ENCODE measurements around the gene CEND1.
"Not testable (repeated sequence)": the region's sequence is repeated elsewhere in the genome, so short reads cannot be mapped to it uniquely, and the experiment has no call there.

CEND1 gene

GRCh38 chr11:764322-765024 lies 25.4 kb downstream of the CEND1 start:
- DNase-seq (ENCODE audit: low read depth, low spot score) = no peak

DNA sequence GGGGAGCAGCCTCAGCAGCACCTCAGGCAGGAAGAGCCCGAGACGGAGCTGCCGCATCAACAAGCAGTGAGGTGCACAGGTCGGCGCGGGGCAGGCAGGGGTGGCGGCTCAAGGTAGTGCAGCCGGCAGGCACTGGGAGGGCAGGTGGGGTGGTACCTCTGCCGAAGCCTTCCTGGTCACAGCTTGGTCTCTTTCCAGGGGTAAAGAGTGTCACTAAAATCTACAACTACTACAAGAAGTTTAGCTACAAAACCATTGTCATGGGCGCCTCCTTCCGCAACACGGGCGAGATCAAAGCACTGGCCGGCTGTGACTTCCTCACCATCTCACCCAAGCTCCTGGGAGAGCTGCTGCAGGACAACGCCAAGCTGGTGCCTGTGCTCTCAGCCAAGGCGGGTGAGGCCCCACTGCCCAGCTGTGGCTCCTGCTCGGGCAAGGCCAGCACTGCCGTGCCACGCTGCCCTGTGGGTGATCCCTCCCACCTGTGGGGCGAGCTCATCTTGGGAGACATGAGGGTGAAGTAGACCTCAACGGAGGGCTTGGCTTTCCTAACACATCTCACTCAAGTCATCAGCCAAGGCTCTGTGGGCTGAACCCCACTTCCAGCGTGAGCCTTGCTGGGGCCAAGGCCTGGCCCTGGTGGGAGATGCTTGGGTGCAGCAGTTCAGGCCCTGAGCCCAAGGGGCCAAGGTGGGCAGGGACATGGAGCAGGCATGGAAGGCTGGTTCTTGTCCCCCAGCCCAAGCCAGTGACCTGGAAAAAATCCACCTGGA lies 26.2 kb downstream of the CEND1 start:
- DNase-seq (ENCODE audit: low read depth, low spot score) = no peak

DNA sequence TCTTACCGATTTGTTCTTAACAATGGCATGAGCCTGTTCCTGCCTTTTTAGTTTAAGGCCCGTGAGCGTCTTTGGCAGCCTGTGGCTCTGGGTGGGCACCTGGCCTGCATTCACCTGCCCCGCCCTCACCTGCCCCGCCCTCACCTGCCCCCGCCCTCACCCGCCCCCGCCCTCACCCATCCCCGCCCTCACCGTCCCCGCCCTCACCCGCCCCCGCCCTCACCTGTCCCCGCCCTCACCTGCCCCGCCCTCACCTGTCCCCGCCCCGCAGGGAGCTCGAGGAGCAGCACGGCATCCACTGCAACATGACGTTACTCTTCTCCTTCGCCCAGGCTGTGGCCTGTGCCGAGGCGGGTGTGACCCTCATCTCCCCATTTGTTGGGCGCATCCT lies 26.8 kb downstream of the CEND1 start:
- DNase-seq (ENCODE audit: low read depth, low spot score) = no peak

DNA sequence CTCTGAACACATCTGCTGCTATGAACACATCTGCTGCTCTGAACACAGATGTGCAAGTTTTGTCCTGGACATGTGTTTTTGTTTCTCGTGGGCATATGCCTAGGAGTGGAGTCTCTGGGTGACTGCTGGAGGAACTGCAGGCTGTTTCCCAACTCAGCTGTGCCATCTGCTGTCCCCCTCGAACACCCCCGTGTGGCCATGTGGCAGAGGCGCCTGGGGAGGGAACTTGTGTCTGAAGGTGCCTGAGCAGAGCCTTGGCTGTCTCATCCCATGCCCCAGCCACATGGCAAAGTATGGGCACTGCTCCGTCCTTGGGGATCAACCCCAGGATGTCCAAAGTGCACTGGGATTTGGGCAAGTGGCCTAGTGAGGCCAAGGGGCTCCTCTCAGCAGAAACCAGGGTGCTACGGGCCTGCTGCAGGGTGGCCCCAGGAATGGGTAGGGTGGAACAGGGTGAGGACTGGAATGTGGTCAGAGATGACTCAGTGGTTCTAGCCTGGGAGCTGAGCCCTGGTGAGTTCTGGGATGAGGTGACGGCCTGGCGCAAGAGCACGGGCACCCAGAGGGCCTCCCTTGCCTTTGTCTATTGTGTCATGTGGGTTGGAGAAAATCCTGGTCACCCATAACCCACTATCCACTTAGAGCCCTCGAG lies 27.3 kb downstream of the CEND1 start:
- DNase-seq (ENCODE audit: low read depth, low spot score) = no peak

DNA sequence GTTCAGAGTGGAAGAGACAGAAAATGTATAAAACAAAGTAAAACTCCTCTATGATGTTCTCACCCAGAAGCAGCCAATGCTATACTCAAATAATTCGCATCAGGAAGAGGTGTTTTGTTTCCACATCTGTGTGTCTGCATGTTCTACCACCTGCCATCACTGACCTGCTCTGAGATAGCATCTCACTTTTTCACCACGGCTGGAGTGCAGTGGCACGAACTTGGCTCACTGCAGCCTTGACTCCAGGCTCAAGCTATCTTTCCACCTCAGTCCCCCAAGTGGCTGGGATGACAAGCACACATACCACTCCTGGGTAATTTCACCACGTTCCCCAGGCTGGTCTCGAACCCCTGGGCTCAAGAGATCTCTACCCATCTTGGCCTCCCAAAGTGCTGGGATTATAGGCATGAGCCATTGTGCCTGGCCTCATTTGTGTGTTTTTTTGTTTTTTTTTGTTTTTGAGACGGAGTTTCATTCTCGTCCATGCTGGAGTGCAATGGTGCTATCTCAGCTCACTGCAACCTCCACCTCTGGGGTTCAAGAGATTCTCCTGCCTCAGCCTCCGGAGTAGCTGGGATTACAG lies 28.3 kb downstream of the CEND1 start:
- no peak for DNase-seq (ENCODE audit: low read depth, low spot score)

GRCh38 chr11:760236-760635 lies 29.7 kb downstream of the CEND1 start:
- no peak for DNase-seq (ENCODE audit: low read depth, low spot score)

DNA sequence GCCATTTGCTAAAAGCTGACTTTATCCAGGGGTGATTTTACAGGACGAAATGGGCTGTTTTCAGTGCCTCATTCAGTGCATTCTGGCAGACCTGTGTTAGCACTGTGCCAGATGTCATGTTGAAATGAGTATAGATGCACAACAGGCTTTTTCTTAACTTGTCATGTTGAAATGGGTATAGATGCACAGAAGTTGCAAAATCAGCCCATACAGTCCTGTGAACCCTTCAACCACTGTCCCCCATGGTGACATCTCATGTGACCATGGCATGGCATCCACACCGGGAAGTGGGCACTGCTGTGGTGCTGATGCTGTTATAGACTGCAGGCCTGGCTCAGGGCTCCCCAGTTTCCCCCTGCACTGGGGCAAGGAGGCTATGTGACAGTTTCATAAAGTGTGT lies 40.2 kb downstream of the CEND1 start:
- no peak for DNase-seq (ENCODE audit: low read depth, low spot score)

GRCh38 chr11:748007-748359 lies 41.9 kb downstream of the CEND1 start:
- DNase-seq (ENCODE audit: low read depth, low spot score) = no peak

DNA sequence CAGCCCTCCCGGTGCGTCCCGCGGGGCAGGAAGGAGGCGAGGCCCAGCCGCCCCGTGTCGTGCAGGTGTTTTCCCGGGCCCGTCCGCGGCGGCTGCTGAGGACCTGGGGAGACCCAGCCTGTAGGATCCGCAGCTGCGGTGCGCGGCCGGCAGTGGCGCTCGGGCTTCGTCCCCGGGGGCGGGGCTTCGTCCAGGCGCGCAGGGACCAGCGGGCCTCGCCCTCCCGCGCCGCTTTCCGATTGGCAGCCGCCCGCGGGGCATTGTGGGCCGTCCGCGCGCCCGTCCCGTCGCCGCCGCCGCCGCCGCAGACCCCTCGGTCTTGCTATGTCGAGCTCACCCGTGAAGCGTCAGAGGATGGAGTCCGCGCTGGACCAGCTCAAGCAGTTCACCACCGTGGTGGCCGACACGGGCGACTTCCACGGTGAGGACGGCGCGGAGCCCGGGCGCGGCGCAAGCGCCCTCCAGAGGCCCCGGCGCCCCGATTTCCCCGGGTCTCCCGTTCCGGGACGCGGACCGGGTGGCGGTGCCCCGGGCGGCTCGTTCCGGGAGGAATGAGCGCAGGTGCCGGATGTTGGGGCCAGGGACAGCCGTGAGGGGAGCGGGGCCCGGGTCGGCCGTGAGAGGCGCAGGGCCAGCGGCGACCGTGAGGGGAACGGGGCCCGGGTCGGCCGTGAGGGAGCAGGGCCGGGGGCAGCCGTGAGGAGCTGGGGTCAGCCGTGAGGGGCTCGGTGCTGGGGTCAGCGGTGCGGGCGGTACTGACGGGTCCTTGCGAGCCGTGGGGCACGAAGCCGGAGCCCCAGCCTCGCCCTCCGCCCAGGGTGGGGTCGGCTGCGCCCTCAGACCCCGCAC lies 42.5 kb downstream of the CEND1 start, which contains the start of gene TALDO1:
TSS of gene TALDO1 (plus strand) at position 307 of the 849 bp plus-strand sequence. CDS start at position 325, 18 bp downstream.
- DNase-seq (ENCODE audit: low read depth, low spot score) = no peak

DNA sequence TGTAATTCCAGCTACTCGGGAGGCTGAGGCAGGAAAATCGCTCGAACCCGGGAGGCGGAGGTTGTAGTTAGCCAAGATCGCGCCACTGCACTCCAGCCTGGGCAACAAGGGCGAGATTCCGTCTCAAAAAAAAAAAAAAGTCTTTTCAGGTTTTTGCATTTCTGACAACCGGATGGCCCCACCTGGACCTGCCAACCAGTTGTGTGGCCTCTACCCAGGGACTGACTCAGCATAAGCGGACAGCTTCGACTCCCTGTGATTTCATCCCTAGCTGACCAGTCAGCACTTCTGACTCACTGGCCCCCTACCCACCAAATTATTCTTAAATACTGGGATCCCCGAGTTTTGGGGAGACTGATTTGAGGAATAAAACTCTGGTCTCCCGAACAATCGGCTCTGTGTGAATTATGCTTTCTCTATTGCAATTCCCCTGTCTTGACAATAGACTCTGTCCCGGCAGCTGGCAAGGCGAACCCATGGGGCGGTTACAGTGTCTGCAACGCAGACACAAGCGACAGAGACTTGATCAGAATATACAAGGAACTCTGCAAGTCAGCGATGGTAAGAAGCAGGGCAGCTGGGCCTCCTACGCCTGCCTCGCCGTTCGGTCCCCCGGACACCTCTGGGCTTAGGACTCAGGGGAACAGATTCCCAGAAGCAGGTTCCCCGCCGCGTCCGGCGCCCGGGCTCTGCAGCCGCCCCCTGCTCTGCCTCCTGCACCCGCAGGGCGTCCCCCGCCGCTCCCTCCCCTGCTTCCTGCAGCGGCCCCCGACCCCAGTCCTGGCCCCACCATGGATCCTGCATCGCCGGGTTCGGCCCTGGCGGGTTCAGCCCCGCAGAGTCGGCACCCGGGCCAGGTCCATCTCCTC lies 43.4 kb downstream of the CEND1 start:
- DNase-seq (ENCODE audit: low read depth, low spot score) = no peak

DNA sequence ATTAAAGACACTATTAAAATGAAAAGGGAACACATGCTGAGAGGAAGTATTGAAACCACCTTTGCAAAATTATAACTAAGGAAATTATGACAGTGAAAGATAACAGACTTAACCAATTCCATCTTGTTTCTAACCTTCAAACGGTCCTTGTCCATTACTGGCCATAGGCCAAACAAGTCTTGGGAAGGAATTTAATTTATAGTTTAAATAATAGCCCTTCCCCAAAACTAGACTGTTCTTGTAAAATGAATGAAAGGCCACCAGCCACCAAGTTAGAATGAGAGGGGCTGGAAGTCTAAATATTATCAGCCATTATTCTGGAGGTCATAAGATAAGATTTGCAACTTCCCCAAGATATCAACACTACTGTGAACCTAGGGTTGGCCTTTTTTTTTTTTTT lies 44.5 kb downstream of the CEND1 start:
- DNase-seq (ENCODE audit: low read depth, low spot score) = no peak

GRCh38 chr11:742571-743201 lies 47.2 kb downstream of the CEND1 start:
- DNase-seq (ENCODE audit: low read depth, low spot score) = no peak

DNA sequence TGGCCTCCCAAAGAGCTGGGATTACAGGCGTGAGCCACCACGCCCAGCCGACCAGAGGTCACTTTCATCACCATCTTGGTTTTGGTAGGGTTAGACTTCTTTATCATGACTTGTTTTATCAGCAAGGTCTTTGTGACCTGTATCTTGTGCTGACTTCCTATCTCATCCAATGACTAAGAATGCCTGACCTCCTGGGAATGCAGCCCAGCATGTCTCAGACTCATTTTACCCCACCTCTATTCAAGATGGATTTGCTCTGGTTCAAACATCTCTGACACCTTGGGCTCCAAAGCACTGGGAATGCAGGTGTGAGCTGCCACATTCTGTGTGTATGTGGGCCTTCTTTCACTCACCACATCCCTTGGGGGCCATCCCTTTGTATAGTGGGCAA lies 47.7 kb downstream of the CEND1 start:
- no peak for DNase-seq (ENCODE audit: low read depth, low spot score)

DNA sequence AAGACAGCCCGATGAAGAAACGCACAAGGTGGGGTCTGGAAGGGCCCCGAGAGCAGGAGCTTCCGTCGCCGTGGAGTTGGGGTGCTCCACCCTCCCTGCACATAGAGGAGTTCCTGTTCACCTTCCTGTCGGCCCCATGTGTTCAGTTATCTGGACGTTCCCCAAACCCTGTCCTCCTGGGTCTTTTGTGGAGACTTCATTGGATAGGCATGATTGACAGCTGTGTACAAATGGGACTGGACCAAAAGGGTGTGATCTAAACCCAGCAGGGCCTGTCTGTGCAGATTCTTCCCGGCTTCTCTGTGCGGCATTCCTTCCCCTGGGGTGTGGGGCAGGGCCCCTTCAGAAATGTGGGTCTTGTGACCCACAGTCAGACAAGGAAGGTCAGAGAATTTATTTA lies 52.0 kb downstream of the CEND1 start:
- not testable (repeated sequence) for DNase-seq (ENCODE audit: low read depth, low spot score)

DNA sequence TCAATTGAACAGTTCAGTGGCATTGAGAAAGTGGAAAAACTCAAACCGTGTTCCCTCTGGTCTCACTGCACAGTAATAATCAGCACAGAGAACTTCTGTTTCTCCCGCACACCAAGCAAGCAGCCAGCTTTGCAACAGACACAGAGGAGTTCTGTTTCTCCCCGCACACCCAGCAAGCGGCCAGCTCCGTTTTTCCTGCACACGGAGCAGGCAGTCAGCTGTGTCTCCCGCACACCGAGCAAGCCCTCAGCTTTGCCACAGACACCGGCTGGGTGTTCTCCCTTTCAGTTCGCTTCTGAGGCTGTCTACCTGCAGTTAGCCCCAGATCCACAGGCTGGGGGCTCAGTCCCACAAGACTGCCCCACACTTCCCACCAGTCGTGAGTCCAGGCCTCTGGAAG lies 52.5 kb downstream of the CEND1 start:
- DNase-seq (ENCODE audit: low read depth, low spot score) = no peak

All from brain pericyte (primary cell).